Stimulated activated CD8-positive, alpha-beta memory T cell treated with anti-CD3 and anti-CD28 coated beads, Interleukin-7, amount 100 ng/mL, for 4 hours (primary cell): ENCODE data around the gene COL4A1.

Source experiments
- DNase-seq, 2 donors: peaks; one replicate each; pipeline ENCODE4 v3.0.0-alpha.2; 2020; ENCODE audit warnings: low read depth in 2 of 2

The COL4A1 gene

GRCh38 chr13:110274687-110275086 is 32.3 kb downstream of the COL4A1 start:
- no peak for DNase-seq

GRCh38 chr13:110273254-110273653 is 33.7 kb downstream of the COL4A1 start:
- no peak for DNase-seq

DNA sequence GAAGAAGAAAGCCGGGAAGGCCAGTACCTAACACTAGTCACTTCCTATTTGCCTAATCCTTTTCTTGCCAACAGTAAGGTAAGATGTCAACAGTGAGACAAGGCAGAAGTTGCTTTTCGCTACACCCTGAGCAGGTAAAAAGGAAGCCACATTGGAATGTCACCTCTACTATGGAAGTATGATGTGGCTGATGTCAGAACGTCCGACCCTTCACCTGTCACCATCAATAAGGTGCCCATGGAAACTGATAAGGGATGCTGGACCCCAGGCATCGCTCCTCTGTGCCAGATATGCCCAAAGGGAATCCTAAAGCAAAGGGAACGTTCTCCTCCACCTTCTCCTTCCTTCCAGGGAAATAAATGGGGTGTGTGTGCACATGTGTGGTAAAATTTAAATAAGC is 34.3 kb downstream of the COL4A1 start:
- DNase-seq = no peak

- DNase-seq = no peak
Measured at GRCh38 chr13:110272227-110272626, 34.7 kb downstream of the COL4A1 start.

DNA sequence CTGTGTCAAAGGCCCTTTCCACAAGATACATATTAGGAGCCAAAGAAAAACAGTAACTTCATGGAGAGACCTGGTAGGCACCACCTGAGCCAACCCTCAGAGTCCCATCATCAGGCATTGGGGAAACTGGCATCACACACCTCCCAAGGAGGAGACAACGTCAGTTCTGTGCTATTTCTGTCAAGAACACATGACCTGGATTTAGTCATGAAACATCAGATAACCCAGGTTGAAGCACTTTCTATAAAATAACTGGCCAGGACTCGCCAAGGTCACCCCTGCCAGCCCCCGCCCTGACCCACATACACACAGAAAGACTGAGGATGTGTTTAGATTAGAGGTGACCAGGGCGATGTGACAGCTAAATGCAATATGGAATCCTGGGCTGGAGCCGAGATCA is 35.6 kb downstream of the COL4A1 start:
- no peak for DNase-seq

DNA sequence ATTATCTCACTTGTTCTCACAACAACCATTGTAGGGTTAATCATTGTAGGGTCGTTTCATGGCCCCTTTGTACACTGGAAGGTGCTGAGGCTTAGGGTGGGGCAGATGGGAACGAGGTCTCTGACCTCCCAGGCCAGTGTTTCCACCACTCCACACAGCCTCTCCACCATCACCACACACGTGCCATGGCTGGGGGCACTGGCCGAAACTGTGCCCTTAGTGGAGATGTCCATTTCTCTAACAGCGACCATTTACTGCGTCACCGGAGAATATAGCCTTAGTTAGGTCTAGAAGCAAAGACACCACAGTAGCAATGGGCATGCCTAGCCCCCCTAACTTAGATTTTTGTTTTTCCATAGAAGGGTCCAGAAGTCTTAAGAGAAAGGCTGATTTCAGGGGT is 36.5 kb downstream of the COL4A1 start:
- DNase-seq = no peak

- no peak for DNase-seq
Measured at GRCh38 chr13:110269509-110270185, 37.3 kb downstream of the COL4A1 start.

DNA sequence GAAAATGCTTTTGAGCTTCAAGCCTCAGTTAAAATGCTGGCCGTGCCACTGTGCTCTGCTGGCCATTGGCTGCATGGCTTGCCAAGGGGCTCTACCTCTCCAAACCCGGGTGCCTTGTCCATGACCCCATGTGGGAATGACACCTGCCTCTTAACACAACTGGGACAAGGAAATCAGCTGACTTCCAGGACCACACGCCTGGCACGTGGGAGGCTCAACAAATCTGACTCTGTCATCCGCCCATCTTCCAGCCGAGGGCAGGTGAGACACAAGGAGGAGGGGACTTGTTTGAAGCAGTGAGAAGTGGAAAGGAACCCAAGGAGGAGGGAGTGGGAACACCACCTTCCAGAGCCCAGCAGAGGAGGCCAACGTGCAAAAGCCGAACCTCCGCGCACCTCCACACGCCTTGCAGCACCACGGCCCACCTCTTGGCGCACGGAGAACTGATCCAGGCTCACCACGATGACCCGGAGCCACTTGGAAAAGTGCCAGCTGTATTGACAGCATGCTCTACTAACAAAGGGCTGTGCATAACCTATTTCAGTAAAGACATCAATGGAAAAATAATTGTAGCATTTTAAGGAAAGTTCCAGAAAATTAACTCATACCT is 38.3 kb downstream of the COL4A1 start:
- DNase-seq = no peak

GRCh38 chr13:110268061-110268460 is 38.9 kb downstream of the COL4A1 start:
- no peak for DNase-seq

GRCh38 chr13:110266983-110267382 is 40.0 kb downstream of the COL4A1 start:
- DNase-seq = no peak

- no peak for DNase-seq
Measured at GRCh38 chr13:110266431-110266809, 40.5 kb downstream of the COL4A1 start.

GRCh38 chr13:110265682-110266430 is 41.1 kb downstream of the COL4A1 start:
- DNase-seq = no peak

DNA sequence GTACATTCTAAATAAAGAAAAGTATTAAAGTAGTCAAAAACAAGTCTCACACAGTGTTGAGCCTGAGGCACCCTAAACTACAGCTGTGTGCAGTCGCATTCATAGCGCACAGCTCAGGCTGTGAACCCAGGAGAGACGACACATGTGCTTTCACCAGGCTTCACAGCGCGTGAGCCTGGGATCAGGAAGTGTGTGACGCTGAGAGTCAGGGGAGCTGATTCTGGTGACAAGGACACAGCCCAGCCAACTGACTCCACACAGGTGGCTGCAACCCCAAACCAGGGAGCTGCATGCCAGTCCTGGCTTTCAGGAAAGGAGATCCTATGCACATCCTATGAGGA is 41.6 kb downstream of the COL4A1 start:
- DNase-seq = no peak

- no peak for DNase-seq
Measured at GRCh38 chr13:110264685-110265275, 42.2 kb downstream of the COL4A1 start.

- DNase-seq = no peak
Measured at GRCh38 chr13:110263888-110264287, 43.1 kb downstream of the COL4A1 start.

GRCh38 chr13:110263404-110263803 is 43.6 kb downstream of the COL4A1 start:
- no peak for DNase-seq

DNA sequence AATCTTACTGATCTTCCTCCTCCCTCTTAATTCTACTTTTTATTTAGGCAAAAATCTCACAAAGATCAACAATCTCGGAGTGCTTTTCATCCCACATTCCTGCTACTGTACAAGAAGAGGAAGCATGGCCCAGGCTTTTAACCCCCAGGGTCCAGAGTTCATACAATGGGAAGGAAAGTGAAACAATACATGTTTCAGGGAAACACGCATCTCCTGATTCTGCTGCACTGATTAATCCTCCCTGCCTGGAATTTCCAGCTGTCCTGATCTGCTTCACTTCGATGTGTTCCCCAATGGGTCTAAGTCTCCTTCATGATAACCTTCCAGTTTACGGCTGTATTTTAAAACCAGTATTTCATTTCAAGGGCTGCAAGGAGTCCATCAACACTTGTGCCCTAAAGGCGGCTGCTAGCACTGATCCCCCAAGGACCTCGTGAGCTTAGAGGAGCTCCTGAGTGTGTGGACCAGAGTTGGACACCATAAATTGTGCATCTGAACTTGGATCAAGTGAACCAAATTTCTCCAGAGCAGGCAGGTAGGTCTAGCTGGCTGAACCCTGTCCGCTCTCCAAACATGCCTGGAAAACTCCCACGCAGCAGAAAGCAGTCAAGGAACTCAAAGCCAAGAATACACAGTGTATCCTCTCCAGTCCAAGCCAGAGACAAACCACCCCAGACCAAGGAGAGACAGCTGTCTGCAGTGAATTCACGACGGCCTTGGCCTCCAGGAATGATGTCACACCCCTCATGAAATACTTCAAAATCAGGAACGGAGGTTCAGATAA is 44.3 kb downstream of the COL4A1 start:
- DNase-seq = no peak

- no peak for DNase-seq
Measured at GRCh38 chr13:110262082-110262436, 44.9 kb downstream of the COL4A1 start.

DNA sequence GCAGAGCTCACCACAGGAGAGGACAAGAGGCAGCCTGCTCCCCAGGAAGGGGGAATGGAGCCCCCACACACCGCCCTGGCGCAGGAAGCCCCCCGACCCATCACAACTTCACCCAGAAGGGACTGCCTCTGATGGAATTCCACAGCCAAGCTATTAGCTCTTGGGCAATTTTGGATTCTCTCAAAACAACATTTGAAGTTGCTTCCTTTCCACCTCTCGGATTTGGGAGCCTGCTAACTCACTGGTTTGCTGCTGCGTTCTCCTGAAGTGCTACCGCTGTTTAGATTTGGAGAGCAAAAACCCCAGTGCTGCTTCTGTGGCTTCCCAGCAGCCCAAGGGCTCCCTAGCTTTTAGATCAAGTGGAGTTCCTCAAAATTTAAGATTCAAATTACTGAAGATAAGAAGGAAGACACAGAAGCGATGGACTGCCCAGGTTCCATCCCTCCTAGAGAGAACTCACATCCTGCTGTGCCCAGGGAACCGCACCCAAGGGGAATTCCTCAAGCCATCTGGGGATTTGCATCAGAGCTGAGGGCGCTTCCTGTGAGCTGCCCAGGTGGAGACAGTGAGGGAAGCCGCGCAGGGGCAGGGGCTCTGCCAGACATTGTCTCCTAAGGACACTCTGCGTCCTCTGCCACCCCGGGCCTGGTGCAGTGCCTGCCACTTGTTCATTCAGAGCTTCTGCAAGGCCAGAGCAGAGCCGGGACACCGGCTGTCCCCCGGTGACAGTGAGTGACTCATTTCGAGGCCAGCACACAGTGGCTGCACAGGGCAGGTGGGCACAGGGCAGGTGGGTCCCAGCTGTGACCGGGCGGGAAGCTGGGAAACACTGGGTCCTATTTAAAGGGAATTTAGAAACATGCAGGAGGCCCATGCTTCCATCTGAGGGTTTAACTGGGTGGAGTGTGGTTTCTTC is 45.5 kb downstream of the COL4A1 start:
- DNase-seq = no peak

DNA sequence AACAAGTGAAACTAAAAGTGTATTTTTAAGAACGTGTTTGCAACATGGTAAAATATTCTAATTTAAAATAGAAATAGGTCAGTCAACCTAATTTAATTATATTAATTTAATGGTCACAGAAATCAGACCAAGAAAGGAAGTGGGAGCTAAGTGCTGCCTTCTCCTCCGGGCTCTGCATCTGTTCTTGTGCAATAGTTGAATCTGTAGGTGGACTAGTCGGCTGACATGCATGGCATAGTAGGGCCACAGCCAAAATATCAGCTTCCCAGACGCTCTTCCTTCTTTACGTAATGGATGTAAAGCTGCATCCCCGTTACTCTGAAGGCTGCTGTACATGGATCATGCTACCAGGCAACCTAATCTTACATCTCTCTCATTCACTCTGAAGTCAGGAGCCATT is 47.3 kb downstream of the COL4A1 start:
- DNase-seq = no peak
